DMS 273 treated with DMSO at 0.1 percent for 48 hours (cell line): ENCODE data around the gene EML3.
"Not testable (repeated sequence)": the region's sequence is repeated elsewhere in the genome, so short reads cannot be mapped to it uniquely, and the experiment has no call there.

Experiments
- DNase-seq: peaks from one replicate; lab custom pipeline; 2025; lab: John Stamatoyannopoulos, UW

The EML3 gene

GRCh38 chr11:62595124-62595523 lies 17.5 kb downstream of the EML3 start:
- DNase-seq: no peak

DNA sequence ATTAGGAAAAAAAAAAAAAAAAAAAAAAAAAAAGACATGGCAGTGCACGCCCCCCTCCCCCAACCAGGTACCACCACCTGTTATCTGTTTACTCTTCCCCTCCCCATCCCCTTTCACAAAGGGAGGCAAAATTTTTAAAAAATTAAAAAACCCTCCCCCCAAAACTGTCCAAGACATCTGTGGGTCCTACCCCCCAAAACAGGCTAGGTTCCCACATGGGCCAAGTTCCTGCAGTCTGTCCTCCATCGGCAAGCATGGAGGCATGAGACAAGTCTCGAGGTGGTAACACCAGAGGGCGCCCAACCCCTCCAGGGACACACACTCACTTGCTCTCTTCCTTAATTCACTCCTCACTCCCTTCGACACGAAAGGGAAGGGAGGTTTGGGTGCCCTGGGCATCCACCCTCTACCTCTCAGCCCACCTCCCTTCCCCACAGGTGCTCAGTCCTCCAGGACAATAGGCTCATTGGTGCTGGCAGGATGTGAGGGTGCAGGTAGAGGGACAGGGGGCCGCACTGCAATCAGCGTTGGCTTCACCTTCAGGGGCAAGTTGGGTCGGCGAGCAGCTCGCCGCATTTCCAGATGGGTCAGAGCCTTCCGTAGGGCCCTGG lies 19.0 kb downstream of the EML3 start:
- DNase-seq: peak; percentile 55

GRCh38 chr11:62592989-62593421 lies 19.6 kb downstream of the EML3 start:
- no peak for DNase-seq

- no peak for DNase-seq
Observed at GRCh38 chr11:62592146-62592815, 20.3 kb downstream of the EML3 start.

DNA sequence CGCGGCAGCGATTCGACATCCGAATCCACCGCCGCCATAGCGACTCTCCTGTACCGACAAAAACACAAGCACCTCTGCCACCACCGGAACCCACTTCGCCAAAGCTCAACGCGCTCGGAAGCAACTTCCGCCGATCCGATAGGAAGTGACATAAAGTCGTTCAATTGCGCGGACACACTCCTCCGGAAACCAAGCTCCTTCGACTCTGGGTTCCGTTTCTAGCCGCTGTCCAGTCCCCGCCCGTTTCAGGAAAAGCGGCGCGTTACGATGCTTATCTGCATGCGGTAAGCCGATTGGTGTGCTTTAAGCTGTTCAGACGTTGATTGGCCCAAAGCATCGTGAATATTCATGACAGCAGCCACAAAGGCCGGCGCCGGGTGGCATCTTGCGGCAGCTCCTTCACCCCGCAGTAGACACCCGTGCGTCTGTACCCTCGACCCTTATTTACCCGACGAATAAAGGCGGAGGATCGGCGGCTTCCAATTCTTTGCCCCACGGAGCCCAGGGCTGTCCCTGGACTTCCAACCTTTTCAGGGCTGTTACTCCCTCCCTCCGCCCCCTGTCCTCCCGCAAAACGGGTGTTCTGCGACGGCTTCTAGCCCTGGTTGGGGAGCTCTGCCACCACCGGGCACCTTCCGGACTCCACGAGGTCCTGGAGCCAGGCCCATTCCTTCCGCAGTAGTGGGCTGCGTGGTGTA lies 21.0 kb downstream of the EML3 start, which contains the start of gene TUT1:
Gene TUT1, minus strand, starts transcription at position 76 of the 698 bp plus-strand sequence. Its CDS starts 38 bp downstream, at position 38.
- peak; percentile 98 for DNase-seq

DNA sequence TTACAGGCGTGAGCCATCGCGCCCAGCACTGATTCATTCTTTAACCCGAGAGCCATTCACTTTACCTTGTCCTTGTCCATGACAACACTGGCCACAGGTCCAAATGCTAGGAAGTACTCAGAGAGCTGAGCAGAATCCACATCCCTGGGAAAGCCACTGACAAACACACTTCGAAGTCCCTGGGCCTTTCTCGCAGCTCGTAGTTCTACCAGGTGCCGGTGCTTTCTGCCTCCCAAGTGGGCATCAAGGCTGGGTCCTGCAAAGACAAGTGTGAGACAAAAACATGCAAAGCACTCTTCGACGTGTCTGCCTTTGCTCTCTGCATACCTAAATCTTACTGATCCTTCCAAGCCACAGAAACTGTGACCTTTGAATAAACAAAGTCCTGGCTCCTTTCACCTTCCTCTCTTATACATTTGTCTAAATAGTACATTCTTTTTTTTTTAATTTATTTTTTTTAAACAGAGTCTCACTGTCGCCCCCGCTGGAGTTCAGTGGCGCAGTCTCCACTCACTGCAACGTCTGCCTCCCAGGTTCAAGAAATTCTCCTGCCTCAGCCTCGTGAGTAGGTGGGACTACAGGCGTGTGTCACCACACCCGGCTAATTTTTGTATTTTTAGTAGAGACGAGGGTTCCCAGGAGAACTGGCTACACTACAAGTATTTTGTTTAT lies 23.5 kb downstream of the EML3 start:
- DNase-seq: no peak

- DNase-seq: not testable (repeated sequence)
Observed at GRCh38 chr11:62585356-62585755, 27.2 kb downstream of the EML3 start.

DNA sequence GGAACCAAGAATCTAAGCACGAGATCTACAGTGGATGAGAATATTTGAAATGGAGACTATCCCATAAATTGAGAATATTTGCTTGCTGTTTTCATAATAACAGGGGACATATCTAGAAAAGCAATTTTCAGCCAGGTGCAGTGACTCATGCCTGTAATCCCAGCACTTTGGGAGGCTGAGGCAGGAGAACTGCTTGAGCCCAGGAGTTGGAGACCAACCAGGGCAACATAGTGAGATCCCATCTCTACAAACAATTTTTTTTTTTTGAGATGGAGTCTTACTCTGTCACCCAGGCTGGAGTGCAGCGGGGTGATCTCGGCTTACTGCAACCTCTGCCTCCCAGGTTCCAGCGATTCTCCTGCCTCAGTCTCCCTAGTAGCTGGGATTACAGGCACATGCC lies 30.8 kb downstream of the EML3 start:
- not testable (repeated sequence) for DNase-seq

DNA sequence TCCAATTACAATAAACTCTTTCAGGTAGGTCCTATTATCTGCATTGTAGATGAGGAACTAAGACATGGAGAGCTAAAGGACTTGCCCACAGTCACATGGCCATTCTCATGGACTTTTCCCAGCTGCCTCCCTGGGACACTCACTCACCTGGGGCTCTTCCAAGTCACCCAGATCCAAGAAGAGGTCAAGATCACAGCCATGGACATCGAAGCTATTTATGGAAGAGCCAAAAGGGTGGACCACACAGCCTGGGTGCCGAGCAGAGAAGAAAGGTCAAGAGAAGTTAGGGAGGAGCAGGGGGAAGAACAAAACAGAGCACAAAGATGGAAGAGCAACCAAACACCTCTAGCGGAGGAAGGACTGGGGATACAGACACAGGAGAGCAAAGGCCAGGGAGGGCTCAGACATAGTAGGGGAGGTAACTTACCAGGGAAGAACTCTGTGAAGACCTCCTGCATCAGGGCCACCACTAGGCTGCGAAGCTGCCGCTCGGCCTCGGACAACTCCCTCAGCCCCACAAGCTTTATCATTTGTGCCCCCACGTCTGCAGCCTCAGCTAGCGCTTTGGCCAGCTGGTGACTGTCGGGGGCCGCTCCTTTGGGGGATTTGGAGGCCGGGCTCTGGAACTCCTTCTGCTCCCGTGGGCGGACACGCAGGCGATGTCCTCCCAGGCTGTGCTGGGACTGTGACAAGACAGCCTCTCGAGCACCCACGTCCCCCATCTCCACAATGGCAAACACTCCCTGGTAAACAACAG lies 31.4 kb downstream of the EML3 start:
- no peak for DNase-seq

DNA sequence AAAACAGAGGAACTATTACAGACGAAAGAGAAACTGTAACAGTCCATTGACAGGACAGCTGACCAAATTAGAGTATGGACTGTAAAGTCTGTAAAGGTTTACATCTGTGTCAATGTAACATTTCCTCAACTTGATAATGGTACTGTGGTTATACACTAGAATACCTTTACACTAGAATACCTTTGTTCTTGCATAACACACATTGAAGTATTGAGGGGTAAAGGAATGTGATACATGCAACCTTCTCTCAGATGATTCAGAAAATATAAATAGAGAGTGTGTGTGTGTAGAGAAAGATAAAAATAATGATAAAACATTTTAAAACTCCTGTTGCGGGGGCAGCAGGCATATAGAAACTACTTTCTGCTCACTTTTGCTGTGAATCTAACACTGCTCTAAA lies 33.3 kb downstream of the EML3 start:
- no peak for DNase-seq

- DNase-seq: no peak
Observed at GRCh38 chr11:62578541-62578940, 34.0 kb downstream of the EML3 start.

GRCh38 chr11:62577046-62577714 lies 35.4 kb downstream of the EML3 start:
- no peak for DNase-seq

GRCh38 chr11:62575837-62576236 lies 36.7 kb downstream of the EML3 start:
- DNase-seq: no peak

DNA sequence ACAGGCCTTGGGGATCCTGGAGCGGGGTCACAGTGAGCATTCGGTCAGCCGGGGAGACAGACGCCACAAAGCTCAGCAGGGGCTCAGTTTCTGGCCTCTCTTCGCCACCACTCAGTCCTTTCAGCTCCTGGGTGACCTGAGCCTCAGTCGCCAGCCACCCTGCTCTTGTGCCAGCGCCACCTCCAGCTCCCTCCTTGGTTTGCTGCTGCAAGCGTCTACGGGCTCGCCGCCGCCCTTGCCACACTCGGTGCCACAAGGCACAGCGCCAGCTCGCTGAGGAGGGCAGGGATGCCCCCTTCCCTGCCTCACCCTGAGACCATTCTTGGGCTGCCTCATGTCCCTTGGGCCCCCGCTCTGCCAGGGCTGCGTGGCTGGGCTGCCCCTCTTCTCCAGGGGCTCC lies 37.4 kb downstream of the EML3 start:
- no peak for DNase-seq

DNA sequence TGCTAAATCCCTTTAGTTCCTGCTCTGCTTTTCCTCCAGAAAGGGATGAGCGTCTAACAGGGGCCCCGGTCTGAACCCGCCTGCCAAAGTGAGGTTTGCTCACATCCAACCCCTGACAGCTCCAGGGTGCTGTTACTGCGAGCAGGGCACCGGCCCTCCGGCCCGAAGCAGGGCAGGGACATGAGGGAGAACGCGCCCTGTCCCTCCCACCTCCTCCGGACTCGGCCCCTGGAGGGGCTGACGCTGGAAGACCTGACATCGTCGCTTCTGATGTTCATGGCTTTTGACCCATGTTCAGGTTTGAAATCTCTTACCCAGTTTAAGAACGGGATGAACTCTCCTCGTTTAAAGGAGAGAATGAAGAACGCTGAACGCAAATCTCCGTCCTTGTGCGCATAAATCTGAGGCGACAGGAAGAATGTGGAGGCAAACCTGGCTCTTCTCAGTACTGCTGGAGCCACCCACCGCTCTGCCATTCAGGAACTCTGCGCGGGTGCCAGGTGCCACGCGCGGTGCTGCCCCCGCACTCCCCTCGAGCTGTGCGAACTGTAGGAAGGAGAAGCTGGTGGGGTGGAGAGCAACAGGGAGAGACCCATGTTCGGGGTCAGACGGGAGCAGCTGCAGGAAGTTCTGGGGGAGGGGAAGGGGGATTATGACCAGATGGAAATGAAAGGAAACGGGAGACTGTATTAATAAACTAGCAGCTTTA lies 38.1 kb downstream of the EML3 start:
- DNase-seq: no peak

DNA sequence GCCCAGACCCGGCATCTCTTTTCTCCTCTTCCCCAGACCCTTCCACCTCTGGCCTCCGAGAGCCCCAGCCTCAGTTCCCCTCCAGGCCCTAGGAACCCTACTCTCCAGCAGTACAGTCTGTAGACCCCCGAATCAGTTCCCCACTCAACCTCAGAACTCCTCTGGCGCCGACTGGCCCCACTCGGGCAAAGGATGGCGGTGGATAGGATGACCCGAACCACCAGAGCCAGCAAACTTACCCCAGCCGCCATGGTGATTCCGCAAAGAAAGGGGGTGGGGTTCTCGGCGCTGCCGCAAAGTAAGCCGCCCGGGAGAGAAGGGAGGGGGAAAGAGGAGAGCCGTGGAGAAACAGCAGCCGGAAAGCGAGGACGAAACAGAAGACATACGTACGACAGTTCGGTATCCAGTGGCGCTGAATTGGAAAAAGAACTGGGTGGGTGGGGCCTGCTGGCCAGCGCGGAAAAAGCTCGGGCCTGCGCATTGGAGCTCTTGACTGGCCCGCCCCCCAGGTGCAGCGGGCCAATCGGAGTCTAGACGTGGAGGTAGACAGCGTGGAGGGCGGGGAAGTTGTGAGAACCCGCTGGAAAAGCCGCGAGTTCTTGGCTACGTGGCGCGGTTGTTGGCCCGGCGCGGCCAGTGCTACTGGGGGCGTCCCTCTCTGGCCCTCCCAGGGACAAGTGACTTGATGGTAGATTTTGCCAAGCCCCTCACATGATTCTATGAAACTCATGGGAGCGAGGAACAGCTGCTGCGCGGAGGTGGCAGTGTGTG lies 38.8 kb downstream of the EML3 start, which contains the start of gene EEF1G:
Gene EEF1G, minus strand, starts transcription at position 300 of the 771 bp plus-strand sequence. Its CDS starts 49 bp downstream, at position 251.
- DNase-seq: peak; percentile 97

DNA sequence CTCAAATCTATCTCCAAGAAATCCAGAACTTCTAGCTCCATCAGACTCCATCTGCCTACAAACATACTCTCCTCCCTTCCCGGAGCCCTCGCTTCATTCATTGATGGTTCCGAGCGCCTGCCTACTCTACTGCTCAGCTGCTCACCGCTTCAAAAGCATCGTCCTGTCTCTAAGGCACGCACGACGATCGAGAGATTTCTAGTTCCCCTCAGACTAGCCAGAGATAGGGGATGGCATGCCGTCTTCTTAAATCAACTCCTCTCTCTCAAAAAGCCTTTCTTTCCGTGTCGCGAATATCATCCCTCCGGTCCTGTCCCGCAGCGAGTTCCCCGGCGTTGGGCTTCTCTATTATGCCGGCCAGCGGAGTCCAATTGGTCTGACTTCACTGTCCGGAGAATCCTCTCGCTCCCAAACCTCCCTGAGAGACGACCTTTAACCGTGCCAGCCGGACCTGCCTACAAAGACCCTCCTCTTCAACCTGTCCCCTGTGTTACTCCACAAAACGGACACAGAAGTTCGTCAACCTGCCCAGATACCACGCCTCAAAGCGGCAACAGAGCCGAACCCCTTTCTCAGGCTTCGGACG lies 39.5 kb downstream of the EML3 start:
- DNase-seq: no peak

GRCh38 chr11:62572431-62572830 lies 40.1 kb downstream of the EML3 start:
- no peak for DNase-seq

DNA sequence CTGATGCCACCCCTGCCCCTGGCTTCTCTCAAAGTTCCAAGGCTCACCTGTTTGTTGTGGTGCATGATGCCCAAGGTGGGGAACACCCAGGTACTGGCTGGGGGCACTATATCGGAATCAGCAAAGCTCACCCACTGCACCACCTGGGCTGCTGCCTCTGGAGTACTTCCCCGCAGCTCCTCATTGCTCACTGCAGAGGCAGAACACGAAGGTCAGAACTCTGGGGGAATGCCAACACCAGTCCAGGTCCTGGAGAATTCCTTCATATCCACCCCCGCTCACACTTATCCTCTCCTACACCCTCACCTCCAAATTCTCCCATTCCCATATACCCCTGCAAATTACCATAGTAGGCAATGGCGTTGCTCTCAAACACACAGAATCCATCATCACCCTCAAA lies 41.1 kb downstream of the EML3 start:
- not testable (repeated sequence) for DNase-seq
